Hepatic stellate cell (primary cell): Measurements from ENCODE around the gene CDH3.

Experiments
- DNase-seq: peaks from one replicate; pipeline ENCODE4 v3.0.0; 2011; ENCODE audit warnings: low spot score

CDH3 gene

DNA sequence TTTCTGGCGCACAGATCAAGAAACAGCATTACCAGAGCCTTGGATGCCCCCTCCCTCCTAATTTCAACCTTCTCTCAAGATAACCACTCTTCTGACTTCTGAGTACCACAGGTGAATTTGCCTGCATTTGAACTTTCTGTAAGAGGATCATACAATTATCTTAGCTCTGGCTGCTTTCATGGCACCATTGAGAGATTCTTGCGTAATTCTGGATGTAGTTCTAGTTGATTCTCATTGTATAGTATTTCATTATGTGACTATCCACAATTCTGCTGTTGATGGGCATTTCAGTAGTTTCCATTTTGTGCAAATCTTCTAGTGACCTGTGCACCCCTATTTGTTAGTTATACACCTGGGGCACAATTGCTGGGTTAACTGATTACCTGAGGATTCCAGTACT lies 7.5 kb downstream of the CDH3 start:
- DNase-seq = no peak

DNA sequence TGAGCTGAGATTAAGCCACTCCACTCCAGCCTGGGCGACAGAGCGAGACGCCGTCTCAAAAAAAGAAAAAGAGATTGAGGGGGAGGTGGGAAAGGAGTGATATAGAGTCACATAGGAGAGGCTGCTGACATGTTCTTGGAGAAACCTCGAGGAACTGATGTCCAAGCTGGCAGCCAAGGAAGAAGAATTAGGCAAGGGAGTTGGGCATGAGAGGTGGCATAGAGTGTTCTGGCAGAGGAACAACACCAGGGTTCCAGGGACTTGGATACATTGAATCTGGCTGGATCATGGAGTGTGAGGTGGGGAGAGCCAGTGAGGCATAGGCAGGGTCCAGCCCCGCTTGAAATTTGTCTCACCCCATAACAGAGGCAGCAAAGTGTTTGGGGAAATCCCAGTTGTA lies 10.7 kb downstream of the CDH3 start:
- DNase-seq = no peak

DNA sequence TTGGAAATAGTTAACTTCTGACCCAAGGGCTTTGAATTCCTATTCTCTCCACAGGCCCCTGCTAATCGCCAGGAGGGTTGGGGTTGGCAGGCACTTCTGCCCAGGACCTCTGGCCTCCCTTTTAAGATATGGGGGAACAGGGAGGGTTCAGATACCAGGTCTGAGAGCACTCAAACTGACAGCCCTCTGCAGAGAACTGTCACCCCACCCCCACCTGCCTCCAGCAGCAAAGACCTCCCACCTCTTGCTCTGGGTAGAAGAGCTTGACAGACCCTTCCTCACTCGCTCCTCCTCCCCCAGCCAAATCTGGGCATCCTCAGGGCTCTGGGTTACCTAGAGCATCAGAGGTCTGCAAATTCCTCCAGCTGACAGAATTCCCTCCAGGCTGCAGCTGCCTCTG lies 11.6 kb downstream of the CDH3 start:
- DNase-seq = no peak

DNA sequence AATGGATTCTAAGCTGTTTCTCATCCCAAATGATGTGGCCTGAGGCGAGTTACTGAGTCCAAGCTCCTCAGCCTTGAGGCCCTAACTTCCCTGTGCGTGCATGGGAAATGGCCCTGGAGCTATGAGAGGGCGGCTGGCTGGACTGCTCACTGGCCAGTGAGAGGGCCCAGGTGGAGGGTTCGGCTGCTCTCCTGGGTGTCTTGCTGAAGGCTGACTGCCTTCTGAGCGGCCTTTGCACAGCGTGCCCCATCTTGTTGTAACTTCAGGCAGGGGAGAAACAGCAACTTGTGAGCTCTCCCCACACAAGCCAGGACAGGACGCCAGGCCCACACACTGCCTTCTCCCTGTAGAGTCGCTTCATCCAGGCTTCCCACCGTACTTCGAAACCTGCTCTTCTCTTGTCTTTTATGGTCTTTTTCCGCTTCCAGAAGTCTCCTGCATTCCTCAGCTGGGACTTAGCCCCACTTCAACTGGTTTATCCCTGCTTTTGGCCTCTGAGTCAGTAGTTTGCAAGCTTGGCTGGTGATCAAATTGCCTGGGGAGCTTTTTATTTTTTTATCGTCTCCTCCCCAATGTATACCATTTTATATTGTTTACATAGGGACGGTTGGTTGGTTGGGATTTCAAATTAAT lies 13.3 kb downstream of the CDH3 start:
- DNase-seq = peak; percentile 70

DNA sequence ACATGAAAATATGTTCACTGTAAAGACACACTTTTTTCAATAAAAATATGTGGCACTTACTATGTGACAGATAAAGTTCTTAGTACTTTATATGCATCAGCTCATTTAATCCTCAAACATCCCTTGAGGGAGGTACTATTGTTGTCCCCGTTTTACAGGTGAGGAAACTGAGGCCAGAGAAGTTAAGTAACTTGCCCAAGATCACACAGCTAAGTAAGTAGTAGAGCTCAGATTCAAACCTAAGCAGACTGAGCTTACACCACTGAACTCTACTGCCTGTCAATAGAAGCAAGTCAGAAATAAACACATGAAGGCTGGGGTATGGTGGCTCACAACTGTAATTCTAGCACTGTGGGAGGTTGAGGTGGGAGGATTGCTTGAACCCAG lies 13.9 kb downstream of the CDH3 start:
- no peak for DNase-seq

DNA sequence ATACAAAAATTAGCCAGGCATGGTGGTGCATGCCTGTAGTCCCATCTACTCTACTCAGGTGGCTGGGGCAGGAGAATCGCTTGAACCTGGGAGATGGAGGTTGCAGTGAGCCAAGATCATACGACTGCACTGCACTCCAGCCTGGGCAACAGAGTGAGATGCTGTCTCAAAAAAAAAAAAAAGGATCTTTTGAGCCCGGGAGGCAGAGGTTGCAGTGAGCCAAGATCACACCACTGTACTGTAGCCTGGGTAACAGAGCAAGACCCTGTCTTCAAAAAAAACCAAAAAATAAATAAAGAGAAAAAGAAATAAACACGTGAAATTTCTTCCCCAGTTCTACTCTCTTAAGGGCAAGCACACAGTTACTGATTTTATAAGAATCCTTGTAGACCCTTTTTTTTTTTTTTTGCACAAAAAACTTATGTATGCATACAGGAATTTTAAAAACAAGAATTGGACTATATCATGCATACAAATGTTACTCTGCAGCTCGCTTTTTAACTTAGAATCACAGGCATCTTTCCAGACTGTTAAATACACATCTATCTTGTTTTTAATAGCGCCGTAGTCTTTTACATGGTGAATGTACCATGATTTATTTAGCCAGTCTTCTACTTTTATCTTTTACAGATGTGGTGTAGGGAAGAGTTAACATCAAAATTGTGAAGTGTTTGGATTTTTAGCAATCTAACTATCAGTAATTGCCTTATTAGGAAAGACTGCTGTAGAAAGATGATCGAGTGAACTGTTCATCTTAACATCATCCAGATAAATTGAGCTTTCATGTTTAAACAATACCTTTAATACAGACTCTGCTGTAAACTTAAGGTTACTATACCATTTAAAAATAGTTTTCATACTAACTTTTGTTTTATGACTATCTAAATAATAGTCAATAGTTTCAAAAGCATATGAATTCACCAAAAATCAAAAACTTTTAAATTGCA lies 14.6 kb downstream of the CDH3 start:
- DNase-seq = no peak

DNA sequence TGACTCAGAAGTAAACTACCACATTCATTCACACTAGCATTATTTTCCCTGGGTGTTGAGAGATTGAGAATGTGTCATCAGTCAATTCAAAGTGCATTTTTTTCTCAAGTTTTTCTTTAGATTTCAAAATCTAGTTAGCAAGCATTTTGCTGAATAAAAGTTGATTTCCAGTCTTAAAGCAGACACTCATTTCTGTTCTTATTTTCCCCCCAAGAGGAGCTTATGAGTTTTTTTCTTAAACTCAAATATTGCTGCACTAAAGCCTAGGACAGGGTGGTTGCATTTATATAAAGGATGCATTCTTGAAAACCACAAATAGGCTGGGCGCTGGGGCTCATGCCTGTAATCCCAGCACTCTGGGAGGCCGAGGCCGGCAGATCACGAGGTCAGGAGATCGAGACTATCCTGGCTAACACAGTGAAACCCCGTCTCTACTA lies 15.3 kb downstream of the CDH3 start:
- DNase-seq = no peak

DNA sequence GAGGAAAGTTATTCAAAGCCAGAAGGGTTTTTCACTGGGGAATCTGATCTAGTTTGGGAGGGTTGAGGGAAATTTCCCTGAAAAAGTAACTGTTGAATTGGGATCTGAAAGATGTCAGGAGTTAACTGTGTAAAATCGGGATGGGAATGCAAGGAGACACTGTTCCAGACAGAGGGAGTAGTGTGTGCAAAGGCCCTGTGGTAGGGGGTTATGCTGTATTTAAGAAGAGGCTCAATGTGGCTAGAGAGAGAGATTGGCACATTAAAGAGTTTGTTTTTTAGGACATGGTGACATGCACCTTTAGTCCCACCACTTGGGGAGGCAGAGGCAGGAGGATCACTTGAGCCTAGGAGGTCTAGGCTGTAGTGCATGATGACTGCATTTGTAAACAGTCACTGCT lies 16.9 kb downstream of the CDH3 start:
- no peak for DNase-seq

DNA sequence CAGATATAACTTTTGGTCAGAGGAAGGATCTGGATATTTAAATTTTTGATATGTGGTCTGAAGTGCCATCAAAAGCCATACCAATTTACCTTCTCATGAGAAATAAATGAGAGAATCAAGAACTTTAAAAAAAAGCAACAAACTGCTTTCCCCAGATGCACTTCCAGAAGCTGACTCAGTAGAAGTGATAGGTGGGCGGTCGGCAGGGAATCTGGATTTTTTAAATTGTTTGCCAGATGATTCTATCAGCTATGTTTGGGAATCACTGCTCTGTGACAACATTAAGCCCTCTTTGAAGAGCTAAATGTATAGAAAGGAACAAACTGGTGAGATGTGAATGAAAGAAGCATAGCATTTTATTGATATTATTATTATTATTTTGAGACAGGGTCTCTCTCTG lies 19.2 kb downstream of the CDH3 start:
- no peak for DNase-seq

DNA sequence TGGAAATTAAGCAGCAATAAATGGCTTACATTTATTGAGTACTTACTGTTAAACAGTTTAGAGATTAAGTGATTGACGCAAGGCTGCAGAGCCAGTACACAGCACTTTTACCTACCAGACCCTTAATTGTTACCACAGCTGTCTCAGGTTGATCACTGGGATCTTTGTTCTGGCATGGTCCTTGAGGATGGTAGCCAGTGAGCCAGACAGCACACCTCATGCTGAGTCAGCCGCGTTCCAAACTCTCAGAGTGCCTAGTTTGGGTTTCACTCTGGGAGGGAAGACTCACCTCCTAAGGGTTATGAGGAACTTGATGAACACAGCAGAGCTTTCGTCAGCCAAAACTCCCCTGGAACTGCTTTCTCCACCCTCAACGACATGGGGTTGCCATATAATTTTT lies 20.4 kb downstream of the CDH3 start:
- no peak for DNase-seq

DNA sequence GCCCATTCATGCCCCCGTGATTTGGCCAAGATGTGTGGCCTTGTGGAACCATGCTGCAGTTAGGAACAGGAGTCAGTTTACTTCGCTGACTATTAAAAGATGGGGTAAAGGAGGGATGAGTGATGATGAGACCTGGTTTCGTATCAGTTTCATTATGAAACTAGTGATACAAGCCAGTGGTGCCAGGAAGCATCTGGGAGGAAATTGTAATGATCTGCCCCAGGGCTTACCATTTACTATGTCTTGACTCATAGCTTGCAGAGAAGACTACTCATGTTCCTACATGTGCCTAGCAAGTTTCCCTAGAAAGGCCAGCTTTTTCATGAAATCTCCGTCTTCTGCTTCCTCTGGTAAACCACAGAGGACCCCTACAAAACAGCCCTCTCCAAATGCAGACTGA lies 23.2 kb downstream of the CDH3 start:
- DNase-seq = no peak

DNA sequence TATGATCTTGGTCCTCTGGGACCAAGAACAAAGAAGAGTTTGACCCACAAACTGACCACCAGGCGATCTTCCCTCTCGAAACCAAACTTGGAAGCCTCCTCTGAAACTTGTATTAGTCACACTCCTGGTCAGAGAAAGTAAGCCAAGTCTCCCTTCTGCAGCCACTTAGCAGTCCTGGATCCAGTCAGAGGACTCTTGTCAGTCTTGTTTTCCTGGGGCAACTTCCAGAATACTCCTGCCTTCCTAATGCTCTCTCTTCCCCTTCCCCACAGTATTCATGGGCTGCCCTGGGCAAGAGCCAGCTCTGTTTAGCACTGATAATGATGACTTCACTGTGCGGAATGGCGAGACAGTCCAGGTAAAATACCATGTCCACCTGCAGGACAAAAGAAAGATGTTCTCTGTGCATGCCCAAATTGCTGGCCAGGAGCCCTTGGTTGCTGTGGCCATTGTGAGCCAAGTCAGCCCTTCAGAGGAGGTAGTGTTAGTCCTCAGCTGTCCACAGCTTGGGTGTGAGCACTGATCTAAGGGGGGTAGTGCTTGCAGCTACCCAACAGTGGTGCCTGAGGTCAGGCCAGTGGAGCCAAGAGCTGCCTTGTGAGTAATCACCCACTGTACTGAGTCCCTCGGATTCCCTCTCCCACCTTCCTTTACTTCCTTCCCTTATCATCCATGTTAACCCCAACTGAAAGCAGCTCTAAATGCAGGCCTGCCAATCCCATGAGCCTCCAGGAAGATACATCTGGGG lies 31.2 kb downstream of the CDH3 start:
- DNase-seq = no peak

DNA sequence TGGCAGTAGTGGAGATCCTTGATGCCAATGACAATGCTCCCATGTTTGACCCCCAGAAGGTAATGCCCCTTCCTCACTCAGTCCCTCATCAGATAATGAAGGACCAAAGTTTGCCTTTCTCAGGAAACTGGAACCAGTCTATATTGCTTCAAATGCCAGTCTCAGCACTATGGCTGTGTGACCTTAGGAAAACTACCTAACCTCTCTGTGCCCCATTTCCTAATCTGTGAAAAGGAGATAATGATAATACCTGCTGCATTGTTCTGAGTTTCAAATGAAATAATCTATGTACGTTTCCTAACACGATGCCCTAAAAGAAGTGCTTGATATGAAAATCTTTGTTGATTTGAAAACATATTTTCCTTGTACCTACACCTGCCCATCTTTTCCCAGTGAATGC lies 35.9 kb downstream of the CDH3 start:
- DNase-seq = no peak

DNA sequence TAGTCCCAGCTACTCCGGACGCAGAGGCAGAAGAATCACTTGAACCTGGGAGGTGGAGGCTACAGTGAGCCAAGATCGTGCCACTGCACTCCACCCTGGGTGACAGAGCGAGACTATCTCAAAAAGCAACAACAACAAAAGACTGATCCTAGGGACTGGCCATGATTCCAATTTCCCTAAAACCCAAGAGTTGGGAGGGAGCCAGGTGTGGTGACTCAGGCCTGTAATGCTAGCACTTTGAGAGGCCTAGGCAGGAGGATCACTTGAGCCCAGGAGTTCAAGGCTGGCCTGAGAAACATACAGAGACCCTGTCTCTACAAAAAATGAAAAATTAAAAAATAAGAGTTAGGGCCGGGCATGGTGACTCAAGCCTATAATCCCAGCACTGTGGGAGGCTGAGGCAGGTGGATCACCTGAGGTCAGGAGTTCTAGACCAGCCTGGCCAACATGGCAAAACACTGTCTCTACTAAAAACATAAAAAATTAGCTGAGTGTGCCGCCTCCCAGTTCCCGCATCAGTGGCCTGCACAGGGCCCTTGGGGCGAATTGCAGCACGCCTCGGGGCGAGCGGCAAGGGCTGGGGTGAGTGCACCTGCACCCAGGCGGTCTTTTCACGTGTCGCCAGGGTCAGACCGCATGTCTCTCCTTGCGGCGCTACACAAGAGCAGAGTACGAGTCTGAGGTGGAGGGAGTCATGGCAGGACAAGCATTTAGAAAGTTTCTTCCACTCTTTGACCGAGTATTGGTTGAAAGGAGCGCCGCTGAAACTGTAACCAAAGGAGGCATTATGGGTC lies 40.8 kb downstream of the CDH3 start:
- DNase-seq = no peak

DNA sequence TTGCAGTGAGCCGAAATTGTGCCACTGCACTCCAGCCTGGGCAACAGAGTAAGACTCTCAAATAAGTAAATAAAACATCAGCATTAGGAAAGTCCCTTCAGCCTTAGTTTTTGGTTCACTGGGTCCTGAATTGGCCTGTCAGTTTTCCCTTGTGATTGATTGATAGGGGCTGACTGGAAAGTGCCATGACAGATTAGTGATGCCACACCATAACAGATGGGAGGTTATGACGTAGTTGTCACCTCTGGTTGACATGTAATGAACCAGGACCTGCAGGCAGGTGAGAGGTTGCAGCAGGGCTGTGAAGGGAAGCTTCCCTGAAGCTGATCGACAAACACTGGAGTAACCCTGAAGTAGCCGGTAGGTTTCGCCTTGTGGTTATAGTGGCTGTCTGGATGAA lies 41.8 kb downstream of the CDH3 start:
- DNase-seq = no peak

DNA sequence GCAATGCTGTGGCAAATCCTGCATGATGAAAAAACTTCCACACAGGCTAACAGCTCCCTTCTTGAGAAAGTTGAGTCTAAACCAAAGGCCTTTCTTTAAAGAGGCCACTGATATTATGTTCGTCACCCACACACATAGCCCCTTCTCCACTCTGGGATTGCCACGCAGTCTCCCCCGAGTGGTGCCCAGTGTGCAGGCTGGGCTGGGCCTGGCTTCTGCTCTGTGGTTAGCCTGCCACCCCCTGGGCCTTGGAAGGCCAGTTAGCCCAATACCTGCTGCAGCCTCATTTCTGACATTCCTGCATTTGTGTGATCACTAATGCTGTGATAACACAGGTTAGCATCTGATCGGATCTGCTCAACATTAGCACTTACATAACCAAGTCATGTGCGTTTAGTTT lies 44.8 kb downstream of the CDH3 start:
- no peak for DNase-seq

DNA sequence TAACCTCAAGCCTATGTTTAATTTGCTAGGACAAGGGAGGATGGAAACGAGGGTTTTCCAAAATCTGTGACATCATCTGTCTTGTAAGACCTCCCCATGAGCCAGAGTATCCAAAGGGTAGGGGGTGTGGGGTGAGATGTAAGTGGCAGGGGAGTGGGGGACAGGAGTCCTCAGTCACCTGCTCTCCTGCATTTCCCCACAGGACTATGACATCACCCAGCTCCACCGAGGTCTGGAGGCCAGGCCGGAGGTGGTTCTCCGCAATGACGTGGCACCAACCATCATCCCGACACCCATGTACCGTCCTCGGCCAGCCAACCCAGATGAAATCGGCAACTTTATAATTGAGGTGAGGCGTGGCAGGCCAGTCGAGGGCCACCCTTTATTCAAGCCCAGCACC lies 50.5 kb downstream of the CDH3 start:
- no peak for DNase-seq

DNA sequence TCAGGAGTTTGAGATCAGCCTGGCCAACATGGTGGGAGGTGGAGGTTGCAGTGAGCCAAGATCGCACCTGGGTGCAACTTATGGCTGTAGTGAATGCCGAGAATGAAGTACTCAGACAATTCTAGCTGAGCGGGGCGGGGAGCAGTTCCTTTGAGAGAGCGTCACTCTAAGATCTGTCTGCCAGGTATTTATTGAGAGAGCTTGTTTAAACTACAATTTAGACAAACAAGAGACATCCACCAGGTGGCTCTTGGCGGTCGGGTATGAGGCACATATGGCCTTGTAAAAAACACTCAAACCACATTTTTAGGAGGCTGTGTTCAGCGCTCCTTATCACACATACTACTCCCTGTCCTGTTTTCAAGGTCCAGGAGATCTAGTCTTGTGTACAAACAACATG lies 51.4 kb downstream of the CDH3 start:
- DNase-seq = no peak

DNA sequence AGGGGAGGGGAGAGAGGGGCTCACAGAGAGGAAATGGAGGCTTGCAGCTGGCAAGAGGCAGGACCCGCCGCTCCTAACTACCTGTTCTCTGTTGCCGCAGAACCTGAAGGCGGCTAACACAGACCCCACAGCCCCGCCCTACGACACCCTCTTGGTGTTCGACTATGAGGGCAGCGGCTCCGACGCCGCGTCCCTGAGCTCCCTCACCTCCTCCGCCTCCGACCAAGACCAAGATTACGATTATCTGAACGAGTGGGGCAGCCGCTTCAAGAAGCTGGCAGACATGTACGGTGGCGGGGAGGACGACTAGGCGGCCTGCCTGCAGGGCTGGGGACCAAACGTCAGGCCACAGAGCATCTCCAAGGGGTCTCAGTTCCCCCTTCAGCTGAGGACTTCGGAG lies 53.0 kb downstream of the CDH3 start:
- DNase-seq = no peak

DNA sequence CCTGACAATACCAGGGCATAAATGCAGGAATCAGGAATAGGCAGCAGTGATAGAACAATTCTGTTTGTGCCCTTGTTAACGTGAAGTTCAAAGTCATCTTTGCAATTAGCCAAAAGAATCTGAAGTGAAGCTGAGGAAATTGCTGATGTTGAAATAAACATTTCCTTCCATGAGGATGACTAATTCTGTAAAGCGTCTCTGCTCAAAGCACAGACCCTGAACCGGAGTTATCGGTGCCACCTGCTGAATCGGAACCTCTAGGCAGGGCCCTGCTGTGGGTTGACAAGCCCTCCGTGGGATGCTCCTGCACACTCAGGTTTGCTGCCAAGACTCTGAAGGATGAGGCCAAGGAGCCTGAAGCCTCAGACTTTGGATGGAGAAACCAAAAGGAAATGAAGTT lies 55.0 kb downstream of the CDH3 start:
- DNase-seq = peak; percentile 43

DNA sequence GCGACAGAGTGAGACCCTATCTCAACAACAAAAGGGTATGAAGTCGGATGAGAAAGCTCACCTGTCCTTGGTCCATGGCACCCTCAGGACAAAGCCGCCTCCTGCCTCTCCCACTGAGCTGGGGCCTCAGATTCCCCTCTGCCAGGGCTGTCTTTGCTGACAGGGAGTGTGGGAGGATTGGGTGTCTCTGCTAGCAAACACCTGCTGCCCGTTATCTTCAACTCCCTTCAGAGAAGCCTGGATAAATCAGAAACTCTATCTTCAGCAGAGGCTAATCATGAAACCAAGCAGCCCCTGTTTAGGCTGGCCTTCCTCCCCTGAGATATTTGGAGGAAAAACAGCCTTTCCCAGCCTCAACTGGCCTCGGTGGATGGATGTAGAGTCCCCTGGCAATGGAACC lies 55.7 kb downstream of the CDH3 start:
- no peak for DNase-seq

DNA sequence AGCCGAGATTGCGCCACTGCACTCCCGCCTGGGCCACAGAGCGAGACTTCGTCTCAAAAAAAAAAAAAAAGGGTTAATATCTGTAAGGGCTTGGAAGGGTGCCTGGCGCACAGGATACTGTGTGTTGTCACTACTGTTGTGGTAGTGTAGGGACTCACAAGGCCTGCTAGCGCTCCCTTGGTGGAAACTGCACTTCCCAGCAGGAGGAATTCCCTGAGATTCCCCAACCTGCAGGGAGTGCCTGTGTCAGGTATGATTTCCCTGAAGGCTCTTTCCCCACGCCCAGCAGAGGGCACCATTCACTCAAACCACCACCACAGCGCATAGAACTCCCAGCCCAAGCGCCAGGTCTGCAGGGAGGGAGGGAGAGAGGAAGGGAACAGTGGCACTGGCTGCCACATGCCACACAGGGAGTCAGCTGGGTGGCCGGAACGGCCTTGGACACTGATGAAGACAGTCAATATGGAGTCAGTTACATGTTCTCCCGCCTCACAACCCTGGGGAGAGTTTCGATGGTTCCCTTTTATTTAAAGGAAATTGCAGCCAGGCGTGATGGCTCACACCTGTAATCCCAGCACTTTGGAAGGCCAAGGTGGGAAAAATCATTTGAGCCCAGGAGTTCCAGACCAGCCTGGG lies 59.2 kb downstream of the CDH3 start:
- DNase-seq = peak; percentile 76
